ENCODE measurements around the gene NDUFB1. TPM values are rescaled to one million over a fixed set of nuclear protein-coding genes. Genes with fewer than 3 reads are reported as not detected.

The NDUFB1 gene
- total and polyA plus RNA-seq, 10 donors = 67.2 to 582 (median 192) TPM

DNA sequence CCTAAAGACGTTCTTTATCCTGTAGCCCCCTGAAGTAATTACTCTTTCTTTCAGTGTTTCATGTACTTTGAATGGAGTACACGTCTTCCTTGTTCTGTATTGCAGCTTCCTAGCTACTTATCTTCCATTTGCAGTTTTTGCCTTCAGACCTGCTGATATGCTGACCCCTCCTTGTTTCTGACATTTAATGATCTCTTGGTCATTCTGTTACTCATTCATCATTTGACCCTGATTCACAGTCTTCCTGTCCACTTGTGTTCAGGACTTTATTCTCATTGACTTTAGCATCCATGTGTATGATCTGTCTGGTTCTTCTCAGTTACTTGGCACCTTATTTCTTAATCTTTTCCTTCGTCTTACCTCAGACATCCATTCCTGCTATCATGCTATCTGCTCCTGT, 22.5 kb upstream of the NDUFB1 start:
- no peaks in the 10 kb centered on the region for H3K27me3 ChIP-seq (replicated peaks in 1 of 7)
- H3K36me3 ChIP-seq = peaks cover 0 to 100% (median 78%) of the 10 kb centered on the region in 6 donors
- no peaks in the 10 kb centered on the region for H3K9me3 ChIP-seq
- H3K4me3 ChIP-seq = no peak overlapping the region
- intact Hi-C loops (cut with DNase I; ENCODE audit: low total_unique reads) = no loop called here
- TF ChIP-seq POLR2A (IDR thresholded peaks at IDR 0.05) (no peak), POLR2AphosphoS5 (IDR thresholded peaks at IDR 0.05) (no peak)
- TF ChIP-seq, protein P1, sequence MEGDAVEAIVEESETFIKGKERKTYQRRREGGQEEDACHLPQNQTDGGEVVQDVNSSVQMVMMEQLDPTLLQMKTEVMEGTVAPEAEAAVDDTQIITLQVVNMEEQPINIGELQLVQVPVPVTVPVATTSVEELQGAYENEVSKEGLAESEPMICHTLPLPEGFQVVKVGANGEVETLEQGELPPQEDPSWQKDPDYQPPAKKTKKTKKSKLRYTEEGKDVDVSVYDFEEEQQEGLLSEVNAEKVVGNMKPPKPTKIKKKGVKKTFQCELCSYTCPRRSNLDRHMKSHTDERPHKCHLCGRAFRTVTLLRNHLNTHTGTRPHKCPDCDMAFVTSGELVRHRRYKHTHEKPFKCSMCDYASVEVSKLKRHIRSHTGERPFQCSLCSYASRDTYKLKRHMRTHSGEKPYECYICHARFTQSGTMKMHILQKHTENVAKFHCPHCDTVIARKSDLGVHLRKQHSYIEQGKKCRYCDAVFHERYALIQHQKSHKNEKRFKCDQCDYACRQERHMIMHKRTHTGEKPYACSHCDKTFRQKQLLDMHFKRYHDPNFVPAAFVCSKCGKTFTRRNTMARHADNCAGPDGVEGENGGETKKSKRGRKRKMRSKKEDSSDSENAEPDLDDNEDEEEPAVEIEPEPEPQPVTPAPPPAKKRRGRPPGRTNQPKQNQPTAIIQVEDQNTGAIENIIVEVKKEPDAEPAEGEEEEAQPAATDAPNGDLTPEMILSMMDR (IDR thresholded peaks at IDR 0.05 in 8 of 11, conservative IDR thresholded peaks at IDR 0.05 in 3 of 11) = no peak
- no peaks in the 10 kb centered on the region for H3K4me1 ChIP-seq
- no peak for DNase-seq
- H3K27ac ChIP-seq = no peak overlapping the region
- 73 to 91% (median 82%) methylated on average over 3 of the region's 3 CpGs for WGBS, 5 donors

DNA sequence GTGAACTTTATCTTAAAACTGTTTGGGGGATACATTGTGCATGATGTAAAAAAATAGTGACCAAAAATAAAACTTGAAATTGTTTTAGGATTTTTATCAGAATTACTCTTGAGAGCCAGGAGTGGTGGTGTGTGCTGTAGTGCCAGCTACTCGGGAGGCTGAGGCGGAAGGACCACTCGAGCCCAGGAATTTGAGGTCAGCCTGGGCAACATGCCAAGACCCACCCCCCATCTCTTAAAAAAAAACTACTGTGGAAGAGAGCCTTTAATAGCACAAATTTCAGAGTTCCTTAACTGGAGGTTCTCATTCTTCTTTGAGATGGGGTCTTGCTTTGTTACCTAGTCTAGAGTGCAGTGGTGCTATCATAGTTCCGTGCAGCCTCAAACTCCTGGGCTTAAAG, 21.8 kb upstream of the NDUFB1 start:
- intact Hi-C loops (cut with DNase I; ENCODE audit: low total_unique reads) = no loop called here
- no peak for DNase-seq
- TF ChIP-seq POLR2A (IDR thresholded peaks at IDR 0.05) = no peak
- no peak for TF ChIP-seq POLR2AphosphoS5 (IDR thresholded peaks at IDR 0.05)
- TF ChIP-seq, protein P1 (IDR thresholded peaks at IDR 0.05 in 8 of 11, conservative IDR thresholded peaks at IDR 0.05 in 3 of 11) = no peak
- 65 to 73% (median 69%) methylated on average over 4 of the region's 4 CpGs for WGBS, 5 donors
- Histone ChIP-seq H3K27ac (no peak overlapping the region), H3K4me1 (no peaks in the 10 kb centered on the region), H3K9me3 (no peaks in the 10 kb centered on the region), H3K36me3 (peaks cover 0 to 100% (median 81%) of the 10 kb centered on the region in 6 donors), H3K4me3 (no peak overlapping the region), H3K27me3 (replicated peaks in 1 of 7) (no peaks in the 10 kb centered on the region)

DNA sequence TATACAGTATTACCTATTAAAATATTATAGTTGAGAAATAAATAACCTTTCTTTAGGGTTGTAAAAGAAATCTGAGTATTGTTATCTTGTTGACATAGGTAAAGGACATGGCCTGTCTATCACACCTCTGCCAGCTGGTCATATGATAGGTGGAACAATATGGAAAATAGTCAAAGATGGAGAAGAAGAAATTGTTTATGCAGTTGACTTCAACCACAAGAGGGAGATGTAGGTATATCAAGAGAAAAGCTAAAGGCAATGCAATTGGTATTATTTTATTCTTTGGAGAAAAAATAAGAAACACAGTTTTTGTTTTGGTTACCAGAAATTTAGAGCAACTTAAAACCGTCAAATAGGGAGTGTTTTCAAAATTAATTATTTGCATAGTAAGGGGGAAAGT, 13.8 kb upstream of the NDUFB1 start:
- peaks cover 2 to 100% (median 87%) of the 10 kb centered on the region in 6 donors for H3K36me3 ChIP-seq
- H3K9me3 ChIP-seq = no peaks in the 10 kb centered on the region
- no peak overlapping the region for H3K4me3 ChIP-seq
- 71 to 89% (median 77%) methylated on average over 1 of the region's 1 CpG for WGBS, 5 donors
- H3K27ac ChIP-seq = no peak overlapping the region
- no peak for DNase-seq
- no peak for TF ChIP-seq POLR2A (IDR thresholded peaks at IDR 0.05)
- TF ChIP-seq, protein P1 (IDR thresholded peaks at IDR 0.05 in 8 of 11, conservative IDR thresholded peaks at IDR 0.05 in 3 of 11) = peak in 7 of 11 experiments; percentile 21 to 47 (median 42)
- H3K27me3 ChIP-seq (replicated peaks in 1 of 7) = no peaks in the 10 kb centered on the region
- H3K4me1 ChIP-seq = peaks cover 0 to 5% (median 0%) of the 10 kb centered on the region in 6 donors
- intact Hi-C loops (cut with DNase I; ENCODE audit: low total_unique reads) = no loop called here

DNA sequence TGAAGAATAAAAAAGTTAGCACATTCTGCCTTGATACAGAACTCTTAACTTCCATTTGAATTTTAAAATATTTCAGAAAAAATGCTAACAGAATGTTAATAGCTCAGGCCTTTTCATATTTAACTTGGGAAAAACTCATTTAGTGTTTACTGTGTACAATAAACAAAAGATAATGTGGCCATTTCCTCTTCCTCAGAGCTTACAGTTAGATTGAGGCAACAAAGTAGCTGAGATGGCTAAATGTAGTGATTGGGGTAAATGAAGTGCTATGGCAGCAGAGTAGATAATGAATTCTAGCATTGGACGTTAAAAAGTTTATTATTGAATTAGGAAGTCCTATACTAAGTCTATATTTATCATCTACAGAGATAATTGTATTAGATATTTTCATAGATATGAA, 12.9 kb upstream of the NDUFB1 start:
- Histone ChIP-seq H3K4me3 (no peak overlapping the region), H3K27ac (no peak overlapping the region), H3K27me3 (replicated peaks in 1 of 7) (no peaks in the 10 kb centered on the region), H3K36me3 (peaks cover 2 to 100% (median 85%) of the 10 kb centered on the region in 6 donors), H3K9me3 (no peaks in the 10 kb centered on the region), H3K4me1 (peaks cover 0 to 10% (median 0%) of the 10 kb centered on the region in 6 donors)
- no peak for DNase-seq
- WGBS, 5 donors = 84 to 88% (median 86%) methylated on average over 1 of the region's 1 CpG
- intact Hi-C loops (cut with DNase I; ENCODE audit: low total_unique reads) = no loop called here
- TF ChIP-seq, protein P1 (IDR thresholded peaks at IDR 0.05 in 8 of 11, conservative IDR thresholded peaks at IDR 0.05 in 3 of 11) = no peak
- no peak for TF ChIP-seq POLR2A (IDR thresholded peaks at IDR 0.05)
